ENCODE measurements around the gene MRPL2.

- no peak for TF ChIP-seq CTCF (conservative IDR thresholded peaks at IDR 0.05 in 1 of 2, IDR thresholded peaks at IDR 0.05 in 1 of 2; ENCODE audit: low read depth in 1 of 2, low read length in 2 of 2)
- TF ChIP-seq EZH2 (IDR thresholded peaks at IDR 0.05; ENCODE audit: low read length, missing control alignments) = no peak
Measured at GRCh38 chr6:43053545-43054205, 5.6 kb downstream of the MRPL2 start, which contains the start of gene CUL7.

Data from fibroblast of lung (primary cell).